Right renal pelvis (tissue), 4 donors: ENCODE measurements around the gene ACTN1. TPM values are rescaled to one million over a fixed set of nuclear protein-coding genes. Genes with fewer than 3 reads are reported as not detected.
"Not testable (repeated sequence)": the region's sequence is repeated elsewhere in the genome, so short reads cannot be mapped to it uniquely, and the experiment has no call there.

ENCODE experiments used
- DNase-seq, 4 donors: peaks; one replicate each; pipeline ENCODE4 v3.0.0-alpha.2; 2013; ENCODE audit warnings: low read depth in 4 of 4, low spot score in 3 of 4, missing footprints in 1 of 4
- polyA plus RNA-seq, 4 donors: library from polyadenylated mRNA; unstranded; fragments of 120-200 nt; gene quantifications; one replicate each; pipeline ENCODE4 v1.2.1, GENCODE V29; 2013; ENCODE audit not compliant: insufficient read length in 4 of 4

The ACTN1 gene
- 10 to 100 TPM; 70.4 to 85.1 (median 71.2) TPM for polyA plus RNA-seq

- DNase-seq = peak in 3 of 4 donors; percentile 64 to 92 (median 90)
These were observed at the start of gene ACTN1 for GRCh38 chr14:68979021-68979721. ACTN1 (minus strand) TSS chr14:68979302; CDS start chr14:68979056, 246 bp downstream.

DNA sequence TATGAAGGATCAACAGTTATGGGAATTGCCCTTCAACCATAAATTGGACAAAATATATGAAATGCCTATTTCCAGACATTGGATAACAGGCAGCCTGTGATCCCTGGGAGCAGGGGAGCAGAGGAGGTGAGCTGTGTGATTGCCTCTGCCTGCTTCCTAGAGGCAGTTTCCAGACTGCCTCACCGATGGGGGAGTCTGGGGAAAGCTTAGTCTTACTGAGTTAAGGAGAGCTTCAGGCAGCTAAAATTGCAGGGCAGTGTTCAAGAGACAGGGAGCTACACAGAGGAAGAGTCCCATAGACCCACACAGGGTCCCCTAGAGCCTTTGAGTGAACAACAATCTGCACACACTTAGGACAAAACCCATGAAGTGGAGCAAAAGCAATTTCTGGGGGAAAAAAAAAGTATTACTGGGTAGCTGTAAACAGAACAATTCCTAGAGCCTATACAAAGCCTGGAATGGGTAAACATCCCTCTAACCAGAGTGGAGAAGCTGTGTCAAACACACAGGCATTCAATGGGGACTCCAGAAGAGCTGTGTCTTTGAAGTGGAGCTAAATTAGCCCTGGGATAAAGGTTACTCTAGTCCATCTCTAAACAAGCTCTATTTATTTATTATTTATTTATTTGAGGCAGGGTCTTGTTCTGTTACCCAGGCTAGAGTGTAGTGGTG is 48.3 kb upstream of the ACTN1 start:
- DNase-seq = no peak

- no peak for DNase-seq
These were observed 43.9 kb upstream of the ACTN1 start for GRCh38 chr14:69023035-69023434.

DNA sequence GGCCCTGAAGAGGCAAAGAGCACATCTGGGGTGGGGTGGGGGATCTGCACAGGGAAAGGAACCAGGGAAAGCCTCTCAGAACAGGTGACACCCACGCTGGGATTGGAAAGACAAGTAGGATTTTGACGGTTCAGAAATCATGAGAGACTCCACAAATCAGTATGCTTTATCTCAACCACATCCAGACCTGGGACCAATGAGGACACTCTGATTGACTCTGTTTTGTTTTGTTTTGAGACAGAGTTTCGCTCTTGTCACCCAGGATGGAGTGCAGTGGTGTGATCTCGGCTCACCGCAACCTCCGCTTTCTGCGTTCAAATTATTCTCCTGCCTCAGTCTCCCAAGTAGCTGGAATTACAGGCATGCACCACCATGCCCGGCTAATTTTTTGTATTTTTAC is 43.0 kb upstream of the ACTN1 start:
- not testable (repeated sequence) for DNase-seq

GRCh38 chr14:69017706-69018105 is 38.6 kb upstream of the ACTN1 start:
- no peak for DNase-seq

DNA sequence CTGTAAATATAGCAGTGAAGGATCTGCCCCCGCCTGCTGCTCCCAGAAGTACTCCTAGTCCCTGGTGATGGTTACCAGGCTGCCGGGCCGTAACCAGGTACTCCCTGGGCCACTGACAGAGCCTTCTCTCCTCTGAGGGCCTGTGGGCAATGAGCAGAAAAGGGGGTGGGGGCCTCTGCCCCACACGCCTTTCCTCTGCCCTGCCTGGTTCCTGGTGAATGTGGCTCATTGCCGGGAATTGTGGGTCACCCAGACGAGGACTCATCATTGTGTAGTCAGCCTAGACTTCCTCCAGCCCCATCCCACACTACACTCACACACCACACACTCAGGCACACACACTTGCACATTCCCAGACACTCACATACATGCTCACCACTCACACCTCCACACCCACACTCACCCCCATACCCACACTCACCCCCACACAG is 35.7 kb upstream of the ACTN1 start:
- DNase-seq = no peak

DNA sequence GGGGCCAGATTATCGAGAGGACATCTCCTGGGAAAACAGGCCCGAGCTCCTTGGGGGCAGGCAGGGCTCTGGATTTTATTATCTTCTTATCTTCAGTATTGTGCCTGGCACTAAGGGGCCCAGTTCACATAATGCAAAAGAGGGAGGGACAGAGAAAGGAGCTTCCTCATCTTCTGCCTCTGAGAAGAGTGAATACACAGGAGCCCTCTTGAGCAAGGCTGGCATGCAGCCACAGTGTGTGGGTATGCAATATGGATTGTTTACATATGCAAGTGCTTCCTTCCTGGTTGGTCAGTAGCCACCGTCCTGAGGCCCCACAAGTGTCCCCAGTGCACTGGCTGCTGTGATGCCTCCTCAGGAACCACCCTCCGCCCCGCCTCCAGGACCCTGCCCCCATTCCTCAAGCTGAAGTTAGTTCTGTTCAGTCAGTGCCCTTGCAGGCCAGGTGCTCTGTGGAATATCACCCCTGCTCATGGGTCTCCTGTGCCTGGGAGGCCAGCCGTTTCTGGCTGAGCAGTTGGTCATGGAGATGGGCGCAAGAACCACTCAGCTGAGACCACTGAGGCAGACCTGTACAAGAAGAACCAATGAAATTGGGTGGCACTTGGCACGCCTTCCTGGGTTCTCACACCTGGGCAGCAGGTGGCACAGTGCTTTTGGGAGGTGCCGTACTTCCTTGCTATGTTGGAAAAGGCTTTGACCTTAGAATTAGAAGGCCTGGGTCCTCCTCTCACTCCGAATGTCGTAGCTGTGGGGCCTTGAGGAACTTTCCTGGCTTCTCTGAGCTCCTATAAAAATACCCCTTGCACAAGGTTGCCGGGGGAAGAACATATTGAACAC is 35.1 kb upstream of the ACTN1 start:
- no peak for DNase-seq

DNA sequence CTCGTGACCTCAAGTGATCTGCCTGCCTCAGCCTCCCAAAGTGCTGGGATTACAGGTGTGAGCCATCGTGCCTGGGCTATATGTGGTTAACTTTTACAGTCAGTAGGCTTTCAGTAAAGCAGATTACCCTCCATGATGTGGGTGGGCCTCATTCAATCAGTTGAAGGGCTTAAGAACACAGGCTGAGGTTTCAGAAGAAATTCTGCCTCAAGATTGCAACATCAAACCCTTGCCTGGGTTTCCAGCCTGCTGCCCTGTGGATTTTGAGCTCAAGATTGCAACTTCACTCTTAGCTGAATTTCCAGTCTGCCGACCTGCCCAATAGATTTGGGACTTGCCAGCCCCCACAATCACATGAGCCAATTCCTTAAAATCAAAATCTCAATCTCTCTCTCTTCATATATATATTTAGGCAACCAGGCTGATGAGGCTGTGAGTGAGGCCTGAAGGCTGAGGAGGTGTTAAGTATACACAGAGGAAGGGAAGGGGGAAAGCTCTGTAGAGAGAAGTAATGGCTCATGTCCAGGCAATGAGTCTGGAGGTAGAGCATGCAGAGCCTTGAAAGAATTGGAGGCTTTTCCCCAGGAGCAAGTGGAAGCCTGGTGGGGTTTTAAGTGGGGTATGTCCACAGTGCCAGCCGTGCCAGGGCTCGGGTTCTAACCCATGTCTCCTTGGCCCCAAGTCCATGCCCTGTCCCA is 33.3 kb upstream of the ACTN1 start:
- no peak for DNase-seq

GRCh38 chr14:69010648-69011047 is 31.5 kb upstream of the ACTN1 start:
- no peak for DNase-seq

DNA sequence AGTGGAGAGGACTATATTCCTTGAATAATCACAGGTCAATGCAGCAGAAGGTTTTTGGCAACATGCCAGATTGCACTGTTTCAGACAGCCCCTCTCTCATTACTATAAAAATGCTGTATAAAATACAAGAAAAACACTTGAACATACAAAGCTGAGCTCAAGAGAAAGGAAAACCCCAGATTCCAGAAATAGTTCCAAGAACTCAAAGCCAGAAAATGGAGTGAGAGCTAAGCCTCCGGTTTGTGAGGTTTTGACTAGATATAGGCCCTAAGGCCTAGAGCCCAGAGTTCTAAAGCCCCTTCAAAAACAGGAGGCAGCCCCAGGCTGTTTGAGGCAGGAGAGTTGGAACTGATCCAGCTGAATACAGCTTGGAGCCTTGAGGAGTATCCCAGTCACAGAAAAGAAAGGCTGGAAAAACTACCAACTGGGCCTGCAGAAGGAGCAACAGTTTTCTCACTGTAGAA is 29.4 kb upstream of the ACTN1 start:
- DNase-seq = peak; percentile 20 to 42 (median 36)

DNA sequence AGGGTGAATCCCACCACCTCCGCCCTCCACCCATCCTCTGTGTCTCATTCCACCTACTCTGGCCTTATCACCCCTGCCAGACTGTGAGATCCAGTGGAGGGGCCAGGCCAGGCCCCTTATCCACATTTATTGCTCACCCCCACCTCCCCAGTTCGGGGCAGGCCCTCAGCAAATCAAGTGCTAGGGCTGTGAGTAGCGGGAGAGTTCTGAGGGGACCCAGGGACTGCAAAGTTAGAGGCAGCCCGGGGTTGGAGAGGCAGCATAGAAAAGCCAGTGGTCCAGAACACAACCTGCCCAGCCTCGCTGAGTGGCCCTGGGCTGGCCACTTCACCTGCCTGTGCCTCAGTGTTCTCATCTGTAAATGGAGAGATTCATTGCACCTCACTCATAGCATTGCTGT is 27.2 kb upstream of the ACTN1 start:
- DNase-seq = no peak

GRCh38 chr14:69005432-69006148 is 26.5 kb upstream of the ACTN1 start:
- no peak for DNase-seq

GRCh38 chr14:69004731-69005431 is 25.8 kb upstream of the ACTN1 start:
- no peak for DNase-seq

DNA sequence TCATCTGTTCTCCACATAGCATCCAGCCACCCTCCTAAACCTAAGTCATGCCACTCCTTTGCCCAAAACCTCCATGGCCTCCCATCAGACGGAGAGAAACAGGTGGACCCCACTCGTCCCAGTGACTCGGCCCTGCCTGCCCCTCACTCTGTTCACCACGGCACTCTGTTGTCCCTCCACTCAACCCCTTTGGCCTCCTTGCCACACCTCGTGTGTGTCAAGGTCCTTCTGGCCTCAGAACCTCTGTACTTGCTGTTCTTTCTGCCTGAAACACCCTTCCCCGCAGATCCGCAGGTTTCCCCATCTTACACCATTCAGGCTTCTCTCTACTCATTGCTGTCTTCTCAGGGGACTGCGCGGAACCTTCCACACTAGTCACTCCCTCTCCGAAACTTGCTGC is 24.5 kb upstream of the ACTN1 start:
- no peak for DNase-seq

DNA sequence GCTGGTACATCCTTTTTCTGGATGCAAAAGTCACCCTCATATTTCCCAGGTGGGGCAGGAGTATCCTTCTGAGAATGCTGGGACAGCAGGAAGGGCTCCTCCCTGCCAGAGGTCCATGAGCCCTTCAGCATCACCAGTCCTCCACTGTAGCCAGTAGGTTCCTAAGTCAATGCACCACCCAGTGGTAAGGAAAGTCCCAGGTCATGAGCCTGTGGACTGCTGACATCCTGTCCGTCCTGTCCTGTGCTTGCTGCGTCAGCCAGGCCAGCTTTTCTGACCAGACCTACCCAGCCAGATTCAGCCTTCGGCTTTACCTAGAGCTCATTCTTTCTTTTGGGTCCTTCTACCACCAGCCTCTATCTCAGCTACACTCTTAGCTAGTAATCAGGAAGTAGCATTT is 23.0 kb upstream of the ACTN1 start:
- no peak for DNase-seq

DNA sequence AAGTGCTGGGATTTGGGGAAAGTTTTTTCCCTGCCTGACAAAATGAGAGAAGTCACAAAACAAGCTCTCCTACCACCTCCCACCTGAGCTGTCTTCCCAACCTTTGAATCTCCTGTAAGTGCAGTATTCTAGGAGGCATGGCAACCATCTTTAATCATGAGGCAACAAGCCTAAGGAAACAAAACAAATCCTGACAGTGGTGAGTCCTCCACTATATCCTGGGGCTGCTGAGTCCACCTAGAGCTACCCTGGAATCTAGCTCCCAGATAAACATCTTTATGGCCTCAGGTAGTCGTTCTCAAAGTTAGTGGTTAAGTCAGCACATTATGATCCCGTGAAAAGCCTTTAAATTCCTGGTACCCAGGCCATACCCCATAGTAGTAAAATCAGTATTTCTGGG is 22.3 kb upstream of the ACTN1 start:
- no peak for DNase-seq

- no peak for DNase-seq
These were observed 19.0 kb upstream of the ACTN1 start for GRCh38 chr14:68998062-68998461.

- no peak for DNase-seq
These were observed 16.6 kb upstream of the ACTN1 start for GRCh38 chr14:68995731-68996130.

- DNase-seq = no peak
These were observed 15.0 kb upstream of the ACTN1 start for GRCh38 chr14:68994056-68994455.
